ENCODE results near the gene TMEM43.

TMEM43 gene

GRCh38 chr3:14135581-14135980 is 10.7 kb downstream of the TMEM43 start:
- in situ Hi-C loops (cut with HindIII; ENCODE audit: low sequenced_read_pairs): no loop called here

DNA sequence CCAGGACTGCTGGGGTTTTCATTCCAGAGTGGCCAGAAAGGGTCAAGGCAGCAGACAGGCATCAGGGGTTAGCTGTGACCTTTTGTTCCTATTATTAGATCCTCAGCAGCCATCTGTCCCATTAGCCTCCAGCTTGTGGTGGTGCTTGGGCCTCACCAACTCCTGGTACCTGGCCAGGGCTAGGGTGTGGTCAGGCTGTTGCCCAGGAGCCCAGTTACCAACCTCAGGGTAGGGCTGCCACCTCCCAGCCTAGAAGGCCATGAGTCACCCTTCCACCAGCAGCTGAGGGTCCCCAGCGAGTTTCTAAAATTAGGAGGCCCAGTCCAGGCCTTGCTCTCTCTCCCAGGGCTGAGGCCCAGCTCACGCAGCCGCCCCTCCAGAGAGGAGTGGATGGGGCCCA is 12.2 kb downstream of the TMEM43 start:
- in situ Hi-C loops (cut with HindIII; ENCODE audit: low sequenced_read_pairs): no loop called here

GRCh38 chr3:14137445-14137844 is 12.6 kb downstream of the TMEM43 start:
- in situ Hi-C loops (cut with HindIII; ENCODE audit: low sequenced_read_pairs): no loop called here

- in situ Hi-C loops (cut with HindIII; ENCODE audit: low sequenced_read_pairs): no loop called here
These were observed 13.4 kb downstream of the TMEM43 start for GRCh38 chr3:14138109-14138877.

DNA sequence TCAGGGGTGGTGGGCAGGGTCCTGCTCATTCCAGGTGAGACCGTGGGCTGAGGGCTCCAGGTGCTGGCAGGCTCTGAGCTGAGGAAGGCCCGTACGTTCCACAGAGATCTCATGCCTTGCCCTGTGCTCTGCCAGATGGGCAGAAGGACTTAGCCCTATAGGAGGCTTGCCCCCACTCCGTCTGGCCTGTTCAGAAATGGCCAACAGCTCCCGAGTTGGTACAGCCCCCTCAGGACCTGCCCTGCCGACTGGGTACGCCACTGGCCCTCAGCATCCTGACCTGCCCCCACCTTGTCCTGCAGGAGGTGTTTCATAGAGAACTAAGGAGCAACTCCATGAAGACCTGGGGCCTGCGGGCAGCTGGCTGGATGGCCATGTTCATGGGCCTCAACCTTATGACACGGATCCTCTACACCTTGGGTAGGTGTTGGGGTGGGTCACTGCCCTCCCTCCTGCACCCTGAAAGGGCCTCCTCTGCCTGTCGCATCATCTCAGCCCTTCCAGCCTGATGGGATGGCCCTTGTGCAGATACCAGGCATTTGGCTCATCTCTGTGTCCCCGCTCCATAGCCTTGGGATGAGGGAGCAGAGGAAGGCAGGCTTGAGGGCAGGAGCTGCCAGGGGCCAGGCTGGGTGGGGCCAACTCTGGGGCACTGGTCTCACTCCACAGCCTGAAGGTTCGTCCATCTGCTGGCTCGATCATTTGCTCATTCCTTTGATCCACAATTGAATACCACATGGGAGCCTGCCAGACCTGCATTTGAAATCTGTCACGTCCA is 14.2 kb downstream of the TMEM43 start:
- in situ Hi-C loops (cut with HindIII; ENCODE audit: low sequenced_read_pairs): no loop called here

DNA sequence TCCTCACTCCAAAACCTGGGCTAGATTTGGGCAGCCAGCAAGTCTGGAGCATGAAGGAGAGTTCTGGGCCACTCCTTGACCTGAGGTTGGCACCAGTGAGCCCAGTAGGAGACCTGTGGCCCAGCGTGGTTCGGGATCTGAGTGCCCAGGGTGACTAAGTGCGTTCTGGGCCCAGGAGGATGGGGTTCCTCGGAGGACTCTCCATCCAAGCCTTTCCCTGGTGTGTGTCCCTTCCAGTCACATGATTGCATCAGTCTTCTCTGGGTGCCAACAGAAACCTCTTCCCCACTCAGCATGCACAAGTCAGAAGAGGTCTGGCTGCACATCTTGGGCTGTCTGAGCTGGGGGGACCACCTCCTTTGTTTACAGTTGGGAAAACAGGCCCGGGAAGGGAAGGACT is 14.9 kb downstream of the TMEM43 start:
- in situ Hi-C loops (cut with HindIII; ENCODE audit: low sequenced_read_pairs): no loop called here

DNA sequence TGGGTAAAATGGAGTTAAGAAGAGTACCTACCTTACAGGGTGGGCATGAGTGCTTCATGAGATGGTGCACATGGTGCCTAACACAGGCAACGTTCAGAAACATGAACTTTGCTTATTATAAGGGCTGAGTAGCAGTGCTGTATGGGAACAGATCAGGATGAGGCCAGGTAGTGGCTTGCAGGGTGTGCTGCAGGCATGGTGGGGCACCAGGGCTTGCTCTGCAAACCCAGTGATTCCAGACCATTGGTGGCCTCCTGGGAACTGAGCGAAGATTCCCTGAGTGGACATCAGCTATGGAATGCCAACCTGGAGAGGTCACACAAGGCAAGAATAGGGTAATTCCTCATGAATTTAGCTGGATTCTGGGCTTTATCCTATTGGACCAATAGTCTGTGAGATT is 15.8 kb downstream of the TMEM43 start:
- in situ Hi-C loops (cut with HindIII; ENCODE audit: low sequenced_read_pairs): no loop called here

- in situ Hi-C loops (cut with HindIII; ENCODE audit: low sequenced_read_pairs): no loop called here
These were observed 16.3 kb downstream of the TMEM43 start for GRCh38 chr3:14141144-14141543.

- in situ Hi-C loops (cut with HindIII; ENCODE audit: low sequenced_read_pairs): no loop called here
These were observed 16.9 kb downstream of the TMEM43 start for GRCh38 chr3:14141602-14142341.

DNA sequence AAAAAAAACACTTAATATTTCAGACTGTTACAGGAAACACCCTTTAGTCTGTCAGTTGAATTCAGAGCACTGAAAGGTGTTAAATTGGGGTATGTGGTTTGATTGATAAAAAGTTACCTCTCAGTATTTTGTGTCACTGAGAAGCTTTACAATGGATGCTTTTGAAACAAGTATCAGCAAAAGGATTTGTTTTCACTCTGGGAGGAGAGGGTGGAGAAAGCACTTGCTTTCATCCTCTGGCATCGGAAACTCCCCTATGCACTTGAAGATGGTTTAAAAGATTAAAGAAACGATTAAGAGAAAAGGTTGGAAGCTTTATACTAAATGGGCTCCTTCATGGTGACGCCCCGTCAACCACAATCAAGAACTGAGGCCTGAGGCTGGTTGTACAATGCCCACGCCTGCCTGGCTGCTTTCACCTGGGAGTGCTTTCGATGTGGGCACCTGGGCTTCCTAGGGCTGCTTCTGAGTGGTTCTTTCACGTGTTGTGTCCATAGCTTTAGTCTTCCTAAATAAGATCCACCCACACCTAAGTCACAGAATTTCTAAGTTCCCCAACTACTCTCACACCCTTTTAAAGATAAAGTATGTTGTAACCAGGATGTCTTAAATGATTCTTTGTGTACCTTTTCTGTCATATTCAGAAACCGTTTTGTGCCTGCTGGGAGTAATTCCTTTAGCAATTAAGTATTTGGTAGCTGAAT is 17.9 kb downstream of the TMEM43 start:
- in situ Hi-C loops (cut with HindIII; ENCODE audit: low sequenced_read_pairs): no loop called here

- in situ Hi-C loops (cut with HindIII; ENCODE audit: low sequenced_read_pairs): no loop called here
These were observed 18.7 kb downstream of the TMEM43 start for GRCh38 chr3:14143271-14144225.

GRCh38 chr3:14144423-14145075 is 19.7 kb downstream of the TMEM43 start:
- in situ Hi-C loops (cut with HindIII; ENCODE audit: low sequenced_read_pairs): no loop called here

DNA sequence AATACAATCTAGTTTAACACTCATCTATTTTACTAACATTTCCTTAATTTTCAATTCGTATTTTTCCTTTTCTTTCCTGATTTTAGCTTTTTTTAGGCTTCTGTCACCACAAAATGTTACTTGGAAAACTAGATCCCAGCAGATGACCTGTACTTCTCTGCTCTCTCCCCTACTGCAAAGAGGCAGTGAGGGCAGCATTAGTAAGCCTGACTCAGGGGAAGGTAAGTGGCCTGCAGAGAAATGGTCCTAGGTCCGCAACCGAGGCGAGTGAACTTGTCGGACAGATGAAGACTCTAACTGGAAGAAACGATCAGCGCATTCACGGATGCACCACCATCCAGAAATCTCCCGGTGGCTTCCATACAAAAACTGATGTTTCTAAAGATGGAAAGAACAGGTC is 20.4 kb downstream of the TMEM43 start:
- in situ Hi-C loops (cut with HindIII; ENCODE audit: low sequenced_read_pairs): no loop called here

- in situ Hi-C loops (cut with HindIII; ENCODE audit: low sequenced_read_pairs): no loop called here
These were observed 21.0 kb downstream of the TMEM43 start for GRCh38 chr3:14145670-14146380.

- in situ Hi-C loops (cut with HindIII; ENCODE audit: low sequenced_read_pairs): no loop called here
These were observed 21.7 kb downstream of the TMEM43 start for GRCh38 chr3:14146381-14147065.

- in situ Hi-C loops (cut with HindIII; ENCODE audit: low sequenced_read_pairs): no loop called here
These were observed 22.2 kb downstream of the TMEM43 start for GRCh38 chr3:14147066-14147435.

GRCh38 chr3:14147617-14148016 is 22.8 kb downstream of the TMEM43 start:
- in situ Hi-C loops (cut with HindIII; ENCODE audit: low sequenced_read_pairs): no loop called here

All from DLD1 (cell line).